Hematopoietic multipotent progenitor cell treated with erythropoietin and hydrocortisone succinate and interleukin-3 and kit ligand, for 15 days (in vitro differentiated cells): ENCODE measurements around the gene SURF4.
A peak's percentile ranks its signal among the peaks of the same experiment; 100 is the strongest.
"Not testable (repeated sequence)": the region's sequence is repeated elsewhere in the genome, so short reads cannot be mapped to it uniquely, and the experiment has no call there.

ENCODE experiments used
- DNase-seq: peaks from one replicate; pipeline ENCODE4 v3.0.0-alpha.2; 2015; ENCODE audit warnings: low spot score

Gene SURF4

GRCh38 chr9:133397370-133397769 is 21.5 kb upstream of the SURF4 start:
- no peak for DNase-seq

- DNase-seq = no peak
These were observed 21.1 kb upstream of the SURF4 start for GRCh38 chr9:133396952-133397351.

GRCh38 chr9:133394687-133395271 is 18.9 kb upstream of the SURF4 start:
- no peak for DNase-seq

- DNase-seq = no peak
These were observed 17.5 kb upstream of the SURF4 start for GRCh38 chr9:133393399-133393798.

- not testable (repeated sequence) for DNase-seq
These were observed 16.4 kb upstream of the SURF4 start for GRCh38 chr9:133392308-133392707.

- not testable (repeated sequence) for DNase-seq
These were observed 15.6 kb upstream of the SURF4 start for GRCh38 chr9:133391449-133391848.

- no peak for DNase-seq
These were observed 14.9 kb upstream of the SURF4 start for GRCh38 chr9:133390713-133391112.

- no peak for DNase-seq
These were observed 13.7 kb upstream of the SURF4 start for GRCh38 chr9:133389562-133389961.

GRCh38 chr9:133389025-133389557 is 13.2 kb upstream of the SURF4 start:
- no peak for DNase-seq

- no peak for DNase-seq
These were observed 11.8 kb upstream of the SURF4 start for GRCh38 chr9:133387680-133388079.

- no peak for DNase-seq
These were observed 10.5 kb upstream of the SURF4 start for GRCh38 chr9:133386338-133386737.

- DNase-seq = no peak
These were observed 9.6 kb upstream of the SURF4 start for GRCh38 chr9:133385452-133385851.

- no peak for DNase-seq
These were observed 9.0 kb upstream of the SURF4 start for GRCh38 chr9:133384736-133385321.

GRCh38 chr9:133383438-133383837 is 7.6 kb upstream of the SURF4 start:
- no peak for DNase-seq

GRCh38 chr9:133382507-133383141 is 6.8 kb upstream of the SURF4 start:
- DNase-seq = no peak

- no peak for DNase-seq
These were observed 4.9 kb upstream of the SURF4 start for GRCh38 chr9:133380734-133381133.

- no peak for DNase-seq
These were observed 3.6 kb upstream of the SURF4 start for GRCh38 chr9:133379153-133380086.

GRCh38 chr9:133378408-133378962 is 2.6 kb upstream of the SURF4 start:
- DNase-seq = no peak

GRCh38 chr9:133377721-133378216 is 1.9 kb upstream of the SURF4 start:
- no peak for DNase-seq

GRCh38 chr9:133377280-133377679 is 1.4 kb upstream of the SURF4 start:
- DNase-seq = not testable (repeated sequence)

GRCh38 chr9:133375116-133375723 is 640 bp downstream of the SURF4 start:
- DNase-seq = peak; percentile 35
